ENCODE results near the gene PCBP3. TPM values are rescaled to one million over a fixed set of nuclear protein-coding genes. Genes with fewer than 3 reads are reported as not detected.

Gene PCBP3
- total RNA-seq, 4 donors from 2014 or later, result 0.47 to 5.3 (median 1.0) TPM; not detected in 1

GRCh38 chr21:45868086-45868485 is 224.6 kb downstream of the PCBP3 start:
- whole genome bisulfite sequencing, 2 donors, result 80 to 84% methylated on average over 14 to 17 of the region's 17 CpGs
- intact Hi-C loops (cut with DNase I), result no loop called here
- H3K36me3 ChIP-seq, result no peaks in the 10 kb centered on the region
- DNase-seq, result no peak
- no peak overlapping the region for H3K27ac ChIP-seq
- H3K4me3 ChIP-seq, result no peak overlapping the region
- peaks cover 0 to 34% (median 0%) of the 10 kb centered on the region in 4 donors for H3K27me3 ChIP-seq
- no peaks in the 10 kb centered on the region for H3K9me3 ChIP-seq
- no peaks in the 10 kb centered on the region for H3K4me1 ChIP-seq
- no peak for TF ChIP-seq POLR2A (IDR thresholded peaks at IDR 0.05)
- TF ChIP-seq CTCF (IDR thresholded peaks at IDR 0.05), result no peak

GRCh38 chr21:45868488-45868887 is 225.0 kb downstream of the PCBP3 start:
- TF ChIP-seq POLR2A (IDR thresholded peaks at IDR 0.05) (no peak), CTCF (IDR thresholded peaks at IDR 0.05) (no peak)
- WGBS, 2 donors, result 70 to 78% methylated on average over 2 to 18 of the region's 22 CpGs
- intact Hi-C loops (cut with DNase I), result no loop called here
- H3K4me1 ChIP-seq, result no peaks in the 10 kb centered on the region
- H3K9me3 ChIP-seq, result no peaks in the 10 kb centered on the region
- H3K4me3 ChIP-seq, result no peak overlapping the region
- H3K27ac ChIP-seq, result no peak overlapping the region
- peaks cover 0 to 34% (median 0%) of the 10 kb centered on the region in 4 donors for H3K27me3 ChIP-seq
- no peaks in the 10 kb centered on the region for H3K36me3 ChIP-seq
- DNase-seq, result no peak

GRCh38 chr21:45869121-45870007 is 225.8 kb downstream of the PCBP3 start:
- no peak overlapping the region for H3K4me3 ChIP-seq
- intact Hi-C loops (cut with DNase I), result no loop called here
- H3K4me1 ChIP-seq, result no peaks in the 10 kb centered on the region
- H3K36me3 ChIP-seq, result no peaks in the 10 kb centered on the region
- H3K27ac ChIP-seq, result no peak overlapping the region
- H3K9me3 ChIP-seq, result no peaks in the 10 kb centered on the region
- TF ChIP-seq CTCF (IDR thresholded peaks at IDR 0.05) (no peak), POLR2A (IDR thresholded peaks at IDR 0.05) (no peak)
- WGBS, 2 donors, result 75 to 77% methylated on average over 15 to 19 of the region's 24 CpGs
- no peak for DNase-seq
- peaks cover 0 to 38% (median 0%) of the 10 kb centered on the region in 4 donors for H3K27me3 ChIP-seq

GRCh38 chr21:45870421-45870820 is 226.9 kb downstream of the PCBP3 start:
- Histone ChIP-seq H3K4me3 (no peak overlapping the region), H3K36me3 (no peaks in the 10 kb centered on the region), H3K27ac (no peak overlapping the region), H3K27me3 (peaks cover 0 to 47% (median 0%) of the 10 kb centered on the region in 4 donors), H3K9me3 (no peaks in the 10 kb centered on the region), H3K4me1 (peaks cover 0 to 9% (median 3%) of the 10 kb centered on the region in 3 donors)
- TF ChIP-seq POLR2A (IDR thresholded peaks at IDR 0.05), result no peak
- no peak for TF ChIP-seq CTCF (IDR thresholded peaks at IDR 0.05)
- intact Hi-C loops (cut with DNase I), result no loop called here
- WGBS, 2 donors, result 74 to 83% methylated on average over 4 to 6 of the region's 12 CpGs
- DNase-seq, result no peak

- no peak overlapping the region for H3K27ac ChIP-seq
- DNase-seq, result no peak
Observed at GRCh38 chr21:45870851-45871615, 227.5 kb downstream of the PCBP3 start.

More at GRCh38 chr21:45870851-45871615, 227.5 kb downstream of the PCBP3 start:
- H3K4me1 ChIP-seq, result peaks cover 0 to 12% (median 4%) of the 10 kb centered on the region in 3 donors
- TF ChIP-seq CTCF (IDR thresholded peaks at IDR 0.05), result no peak
- TF ChIP-seq POLR2A (IDR thresholded peaks at IDR 0.05), result no peak
- H3K27me3 ChIP-seq, result peaks cover 0 to 50% (median 0%) of the 10 kb centered on the region in 4 donors
- no peaks in the 10 kb centered on the region for H3K9me3 ChIP-seq
- no peak overlapping the region for H3K4me3 ChIP-seq
- intact Hi-C loops (cut with DNase I), result no loop called here
- H3K36me3 ChIP-seq, result no peaks in the 10 kb centered on the region
- WGBS, 2 donors, result 100% methylated on average over 2 of the region's 17 CpGs; no CpG with 5 or more reads in 1 of the 2 donors
